NCI-H1105 (cell line): ENCODE results near the gene SLC9B1.
"Not testable (repeated sequence)": the region's sequence is repeated elsewhere in the genome, so short reads cannot be mapped to it uniquely, and the experiment has no call there.

Source experiments
- DNase-seq: peaks from one replicate; lab custom pipeline; 2025; lab: John Stamatoyannopoulos, UW

The SLC9B1 gene

DNA sequence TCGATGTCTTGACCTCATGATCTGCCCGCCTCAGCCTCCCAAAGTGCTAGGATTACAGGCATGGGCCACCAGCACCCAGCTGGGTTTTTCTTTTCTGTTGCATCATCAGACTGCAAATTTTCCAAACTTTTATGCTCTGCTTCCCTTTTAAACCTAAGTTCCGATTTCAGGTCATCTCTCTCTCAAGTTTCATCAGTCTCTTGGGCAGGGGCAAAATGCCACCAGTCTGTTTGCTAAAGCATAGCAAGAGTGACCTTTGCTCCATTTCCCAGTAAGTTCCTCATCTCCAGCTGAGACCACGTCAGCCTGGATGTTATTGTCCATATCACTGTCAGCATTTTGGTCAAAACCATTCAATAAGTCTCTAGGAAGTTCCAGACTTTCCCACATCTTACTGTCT, 141.2 kb downstream of the SLC9B1 start:
- not testable (repeated sequence) for DNase-seq

DNA sequence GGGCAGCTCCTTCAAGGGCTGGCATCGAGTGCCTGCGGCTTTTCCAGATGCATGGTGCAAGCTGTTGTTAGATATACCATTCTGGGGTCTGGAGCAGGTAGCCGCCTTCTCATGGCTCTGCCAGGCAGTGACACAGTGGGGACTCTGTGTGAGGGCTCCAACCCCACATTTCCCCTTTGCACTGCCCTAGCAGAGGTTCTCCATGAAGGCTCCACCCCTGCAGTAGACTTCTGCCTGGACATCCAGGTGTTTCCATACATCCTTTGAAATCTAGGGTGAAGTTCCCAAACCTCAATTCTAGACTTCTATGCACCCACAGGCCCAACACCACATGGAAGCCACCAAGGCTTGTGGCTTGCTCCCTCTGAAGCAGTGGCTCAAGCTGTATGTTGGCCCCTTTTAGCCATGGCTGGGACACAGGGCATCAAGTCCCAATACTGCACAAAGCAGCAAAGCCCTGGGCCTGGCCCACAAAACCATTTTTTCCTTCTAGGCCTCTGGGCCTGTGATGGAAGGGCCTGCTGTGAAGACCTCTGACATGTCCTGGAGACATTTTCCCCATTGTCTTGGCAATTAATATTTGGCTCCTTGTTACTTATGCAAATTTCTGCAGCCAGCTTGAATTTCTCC, 141.9 kb downstream of the SLC9B1 start:
- not testable (repeated sequence) for DNase-seq

DNA sequence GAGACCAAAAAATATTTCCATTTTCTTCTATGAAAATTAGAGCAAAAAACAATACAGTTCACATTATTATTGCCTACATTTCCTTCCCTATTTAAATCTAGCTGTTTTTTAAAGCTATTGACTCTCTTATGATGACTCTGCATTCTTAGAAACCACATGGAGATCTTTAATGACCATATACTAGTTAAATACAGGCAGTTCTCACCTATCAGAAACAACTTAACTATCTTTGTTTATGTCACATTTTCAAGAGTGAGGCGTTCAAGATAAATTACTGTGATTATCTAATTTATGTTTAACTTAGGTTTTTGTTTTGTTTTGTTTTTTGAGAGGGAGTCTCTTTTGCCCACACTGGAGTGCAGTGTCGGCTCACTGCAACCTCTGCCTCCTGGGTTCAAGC, 147.7 kb downstream of the SLC9B1 start:
- DNase-seq: no peak

DNA sequence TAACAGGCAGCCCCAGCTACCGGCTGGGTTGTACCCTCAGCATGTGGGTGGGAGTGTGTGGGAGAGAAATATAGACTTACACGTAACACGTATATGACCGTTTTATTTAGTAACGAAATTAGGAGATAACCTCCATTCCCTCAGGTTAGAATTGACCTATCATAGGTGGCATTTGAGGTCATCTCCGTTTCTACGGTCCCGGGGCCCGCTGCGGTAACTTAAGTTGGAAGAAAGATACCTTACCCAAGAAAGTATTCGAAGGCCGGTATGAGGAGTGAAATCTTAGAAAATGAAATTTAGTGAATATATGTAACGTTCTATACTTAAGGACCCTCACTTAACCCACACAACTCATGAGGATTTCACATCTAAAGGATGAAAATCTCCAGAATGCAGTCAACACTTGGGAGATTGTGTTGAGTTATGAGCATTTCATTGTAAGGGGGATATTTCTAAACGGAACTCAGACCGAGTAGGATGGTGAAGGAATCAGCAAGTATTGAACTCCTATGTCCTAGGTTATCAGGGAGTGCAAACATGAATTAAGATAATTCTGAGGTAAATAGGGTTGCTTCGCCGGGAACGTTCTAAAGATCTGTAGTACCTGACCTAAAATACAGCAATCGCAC, 149.8 kb downstream of the SLC9B1 start:
- DNase-seq: no peak

DNA sequence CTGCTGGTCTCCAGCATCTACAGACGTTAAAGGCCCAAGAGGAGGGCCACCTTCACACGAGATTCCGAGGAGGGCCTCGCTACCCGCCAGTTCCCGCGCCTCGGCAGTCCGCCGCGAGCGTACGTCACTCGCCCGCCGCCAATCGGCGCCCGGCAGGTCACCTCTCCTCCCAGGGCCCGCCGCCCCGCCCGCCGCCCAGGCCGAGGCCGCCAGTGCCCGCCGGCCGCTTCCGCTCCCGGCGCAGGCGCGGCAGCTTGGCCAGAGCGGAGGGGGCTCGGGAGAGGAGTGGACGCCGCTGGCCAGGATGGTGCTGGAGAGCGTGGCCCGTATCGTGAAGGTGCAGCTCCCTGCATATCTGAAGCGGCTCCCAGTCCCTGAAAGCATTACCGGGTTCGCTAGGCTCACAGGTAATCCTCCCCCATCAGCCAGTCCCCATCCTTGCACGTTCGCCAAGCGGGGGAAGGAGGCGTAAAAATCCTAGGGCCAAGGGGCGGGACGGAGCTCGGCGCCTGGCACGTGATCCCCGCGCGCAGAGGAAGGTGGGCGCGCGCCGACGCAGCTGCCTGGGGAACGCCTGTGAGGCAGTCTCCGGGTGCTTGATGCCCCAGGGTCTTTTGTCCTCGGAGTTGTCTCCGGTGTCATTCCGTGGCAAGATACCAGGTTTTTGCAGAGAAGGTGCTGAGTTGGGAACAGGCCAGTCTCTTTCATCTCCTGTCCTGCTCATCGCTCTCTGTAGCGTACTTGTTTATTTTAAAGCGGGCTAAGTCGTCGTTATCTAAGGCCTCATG, 150.5 kb downstream of the SLC9B1 start, which contains the start of gene CISD2:
TSS of gene CISD2 (plus strand) at position 212 of the 788 bp plus-strand sequence. CDS start at position 305, 93 bp downstream.
- peak; percentile 86 for DNase-seq

DNA sequence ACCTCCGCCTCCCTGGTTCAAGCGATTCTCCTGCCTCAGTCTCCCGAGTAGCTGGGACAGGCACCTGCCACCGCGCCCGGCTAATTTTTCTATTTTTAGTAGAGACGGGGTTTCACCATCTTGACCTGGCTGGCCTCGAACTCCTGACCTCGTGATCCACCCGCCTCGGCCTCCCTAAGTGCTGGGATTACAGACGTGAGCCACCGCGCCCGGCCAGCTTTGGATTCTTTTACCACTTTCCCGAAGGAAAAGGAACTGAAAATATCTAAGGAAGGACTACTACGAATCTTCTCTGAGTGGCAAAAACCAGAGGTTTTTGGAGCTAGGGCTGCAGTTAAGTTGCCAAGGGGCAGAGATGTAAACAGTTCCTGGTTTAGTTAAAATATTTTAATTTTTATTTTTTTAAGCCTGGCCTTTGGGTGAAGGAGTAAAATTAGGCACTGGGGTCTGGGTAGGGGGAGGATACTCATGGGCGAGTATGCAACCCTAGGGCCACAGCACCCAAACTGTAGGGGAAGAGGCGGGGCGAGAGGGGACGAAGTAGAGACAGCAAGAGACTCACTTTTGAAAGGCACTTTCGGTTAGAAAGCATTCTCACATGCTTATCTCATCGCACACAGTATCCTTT, 151.2 kb downstream of the SLC9B1 start:
- DNase-seq: no peak

DNA sequence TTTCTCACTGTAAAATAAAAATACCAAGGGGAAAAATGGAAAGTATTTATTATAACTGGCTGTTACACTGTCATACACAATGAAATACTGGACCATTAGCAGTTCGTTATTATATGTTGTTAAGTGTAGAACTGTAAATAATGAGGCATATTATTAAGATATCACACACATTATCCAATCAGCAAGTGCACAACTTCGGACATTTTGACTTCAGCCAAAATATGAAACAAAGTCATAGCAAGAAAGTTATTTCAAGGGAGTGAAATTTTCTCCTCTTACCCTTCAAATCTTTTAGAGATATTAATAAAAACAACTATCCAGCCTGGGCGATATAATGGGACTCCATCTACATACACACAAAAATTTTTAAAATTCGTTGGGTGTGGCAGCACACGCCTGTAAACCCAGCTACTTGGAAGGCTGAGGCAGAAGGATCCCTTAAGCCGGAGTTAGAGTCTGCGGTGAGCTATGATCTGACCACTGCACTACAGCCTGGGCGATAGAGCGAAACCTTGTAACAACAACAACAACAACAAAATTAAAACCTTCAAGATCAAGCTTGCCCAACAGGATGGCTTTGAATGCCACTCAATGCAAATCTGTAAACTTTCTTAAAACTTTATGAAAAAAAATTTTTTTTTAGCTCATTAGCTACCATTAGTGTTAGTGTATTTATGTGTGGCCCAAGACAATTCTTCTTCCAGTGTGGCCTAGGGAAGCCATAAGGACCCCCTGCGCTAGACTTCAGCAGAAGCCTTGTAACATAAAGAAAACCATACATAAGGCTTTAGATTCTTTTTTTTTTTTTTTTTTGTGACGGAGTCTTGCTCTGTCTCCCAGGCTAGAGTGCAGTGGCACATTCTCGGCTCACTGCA, 152.0 kb downstream of the SLC9B1 start:
- DNase-seq: no peak

DNA sequence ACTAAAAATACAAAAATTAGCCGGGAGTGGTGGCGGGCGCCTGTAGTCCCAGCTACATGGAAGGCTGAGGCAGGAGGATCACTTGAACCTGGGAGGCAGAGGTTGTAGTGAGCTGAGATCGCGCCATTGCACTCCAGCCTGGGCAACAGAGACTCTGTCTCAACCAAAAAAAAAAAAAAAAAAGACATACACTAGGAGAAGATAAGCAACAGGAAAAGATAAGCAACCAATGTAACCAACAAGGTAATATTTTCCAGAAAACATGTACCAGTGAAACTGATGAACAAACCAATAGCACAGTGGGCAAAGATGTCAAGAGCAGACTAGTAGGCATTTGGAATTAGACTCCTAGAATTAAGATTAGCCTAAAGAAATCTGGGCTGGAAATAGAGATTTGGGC, 154.2 kb downstream of the SLC9B1 start:
- DNase-seq: not testable (repeated sequence)

DNA sequence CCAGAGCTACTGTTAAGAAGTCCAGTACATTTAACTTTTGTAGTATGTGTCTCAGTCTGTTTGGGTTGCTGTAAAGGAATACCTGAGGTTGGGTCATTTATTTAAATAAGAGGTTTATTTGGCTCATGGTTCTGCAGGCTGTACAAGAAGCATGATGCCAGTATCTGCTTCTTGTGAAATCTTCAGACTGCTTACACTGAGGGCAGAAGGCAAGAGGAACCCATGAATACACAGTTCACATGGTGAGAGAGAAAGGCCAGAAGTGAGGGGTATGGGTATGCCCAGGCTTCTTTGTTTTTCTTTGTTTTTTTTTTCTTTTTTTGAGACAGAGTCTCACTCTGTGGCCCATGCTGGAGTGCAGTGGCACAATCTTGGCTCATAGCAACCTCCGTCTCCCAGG, 156.8 kb downstream of the SLC9B1 start:
- DNase-seq: no peak

DNA sequence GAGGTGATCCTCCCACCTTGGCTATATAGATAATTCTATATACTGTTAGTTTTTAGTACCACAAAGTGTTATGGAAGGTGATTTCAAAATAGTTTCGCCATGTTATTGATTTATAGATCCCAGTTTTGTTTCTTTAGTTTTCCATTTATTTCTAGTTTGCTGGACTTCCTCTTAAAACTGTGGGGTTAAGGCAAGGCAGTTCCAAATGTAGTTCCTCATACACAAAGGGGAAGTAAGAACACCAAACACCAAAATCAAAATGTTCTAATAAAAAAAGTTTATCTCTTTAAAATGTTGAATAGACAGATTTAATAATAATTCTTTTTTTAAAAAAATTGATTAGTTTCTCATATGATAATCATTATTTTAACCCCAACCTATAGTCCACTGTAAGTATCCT, 157.5 kb downstream of the SLC9B1 start:
- DNase-seq: no peak

DNA sequence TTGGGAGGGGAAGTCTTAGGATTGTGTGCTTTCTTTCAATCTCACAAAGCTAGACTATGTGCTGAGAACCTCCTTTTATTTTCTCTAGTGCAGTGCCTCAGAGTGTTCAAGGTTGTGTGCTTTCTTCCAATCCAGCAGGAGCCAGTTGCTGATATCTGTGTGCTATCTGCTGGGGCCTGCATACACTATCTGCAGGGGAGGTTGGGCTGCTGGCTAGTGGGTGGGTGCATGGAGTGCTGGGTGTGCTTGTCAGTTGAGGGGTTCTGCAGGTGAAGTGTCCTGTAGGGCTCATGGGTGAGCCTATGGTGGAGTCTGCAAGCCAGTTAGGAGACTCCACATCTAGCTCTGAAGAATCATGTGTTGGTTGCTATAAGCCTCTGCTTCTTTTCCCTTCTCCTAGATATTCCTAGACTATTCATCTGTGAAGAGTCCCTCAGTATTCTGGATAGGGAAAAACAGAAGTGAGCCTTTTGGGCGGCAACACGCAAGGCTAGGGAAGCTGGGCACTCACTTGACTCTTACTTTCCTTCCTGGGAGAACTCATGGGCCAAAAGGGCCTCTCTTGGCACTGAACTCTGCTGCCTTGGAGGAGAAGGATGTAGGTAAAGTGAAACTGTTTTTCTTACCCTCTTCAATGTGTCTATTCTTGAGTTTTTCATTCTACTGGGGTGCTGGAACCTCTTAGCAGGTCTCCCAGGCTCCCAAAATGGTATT, 158.7 kb downstream of the SLC9B1 start:
- DNase-seq: no peak

DNA sequence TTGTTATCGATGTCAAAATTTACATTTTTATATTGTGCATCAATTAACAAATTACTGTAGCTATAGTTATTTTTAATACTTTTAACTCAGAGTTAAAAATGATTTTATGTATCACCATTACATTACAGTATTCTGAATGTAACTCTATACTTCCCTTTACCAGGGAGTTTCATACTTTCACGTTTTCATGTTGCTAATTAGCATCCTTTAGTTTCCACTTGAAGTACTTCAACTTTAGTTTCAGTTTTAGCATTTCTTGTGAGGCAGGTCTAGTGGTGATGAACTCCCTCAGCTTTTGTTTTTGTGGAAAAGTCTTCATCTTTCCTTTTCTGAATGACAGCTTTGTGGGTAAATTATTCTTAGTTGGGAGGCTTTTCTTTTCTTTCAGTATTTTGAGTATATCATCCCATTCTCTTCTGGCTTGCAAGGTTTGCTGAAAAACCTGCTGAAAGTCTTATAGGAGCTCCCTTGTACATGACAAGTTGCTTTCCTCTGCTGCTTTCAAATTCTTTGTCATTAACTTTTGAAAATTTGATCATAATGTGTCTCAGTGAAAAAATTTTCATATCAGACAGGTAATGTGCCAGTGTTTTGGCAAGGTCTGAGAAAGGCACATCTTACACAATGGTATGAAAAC, 160.6 kb downstream of the SLC9B1 start:
- DNase-seq: no peak
